Suprapubic skin (tissue), 4 donors: ENCODE results near the gene ANKRD30A.

Experiments
- EP300 ChIP-seq: sonication (generic); formaldehyde crosslinking; IDR thresholded peaks from one replicate; pipeline ENCODE4 v1.6.1; 2017; ENCODE audit warnings: antibody characterized with exemption
- POLR2A ChIP-seq, 2 donors: fragments of 450-650 bp; IDR thresholded peaks; one replicate each; pipeline ENCODE4 v1.6.1; 2017; ENCODE audit warnings: antibody characterized with exemption in 2 of 2, mild to moderate bottlenecking in 2 of 2, moderate library complexity in 2 of 2
- POLR2AphosphoS5 ChIP-seq, 3 donors: sonication (generic); formaldehyde crosslinking; IDR thresholded peaks; one replicate each; pipeline ENCODE4 v1.6.1; 2017; ENCODE audit warnings: antibody characterized with exemption in 3 of 3
- TF ChIP-seq, protein P1 (sequence below), 2 donors: fragments of 200-600 bp in 1 of 2; fragments of 450-650 bp in 1 of 2; sonication (generic) in 1 of 2; IDR thresholded peaks; one replicate each; pipeline ENCODE4 v1.5.1; 2016 to 2019; ENCODE audit warnings: antibody characterized with exemption in 2 of 2, mild to moderate bottlenecking in 1 of 2, moderate library complexity in 1 of 2

DNA sequence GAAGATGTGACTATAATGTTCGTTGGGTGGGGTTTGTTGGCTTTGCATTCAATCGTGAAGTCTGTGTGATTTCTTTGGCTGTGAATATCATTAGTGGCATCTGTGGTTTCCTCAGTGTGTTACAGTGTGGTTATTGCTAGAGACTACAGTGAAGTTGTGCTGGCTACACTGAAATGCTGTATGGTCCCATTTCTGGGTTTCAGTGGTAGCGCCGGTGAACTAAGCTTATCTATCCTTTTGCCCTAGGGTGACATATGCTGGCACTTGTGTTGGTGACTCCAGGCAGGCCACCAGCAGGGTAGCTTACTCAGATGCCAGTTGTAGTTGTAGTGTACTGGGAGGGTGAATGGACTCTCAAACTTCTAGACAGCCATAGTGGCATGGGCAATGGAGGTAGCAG, 259.5 kb downstream of the ANKRD30A start:
- TF ChIP-seq, protein P1, sequence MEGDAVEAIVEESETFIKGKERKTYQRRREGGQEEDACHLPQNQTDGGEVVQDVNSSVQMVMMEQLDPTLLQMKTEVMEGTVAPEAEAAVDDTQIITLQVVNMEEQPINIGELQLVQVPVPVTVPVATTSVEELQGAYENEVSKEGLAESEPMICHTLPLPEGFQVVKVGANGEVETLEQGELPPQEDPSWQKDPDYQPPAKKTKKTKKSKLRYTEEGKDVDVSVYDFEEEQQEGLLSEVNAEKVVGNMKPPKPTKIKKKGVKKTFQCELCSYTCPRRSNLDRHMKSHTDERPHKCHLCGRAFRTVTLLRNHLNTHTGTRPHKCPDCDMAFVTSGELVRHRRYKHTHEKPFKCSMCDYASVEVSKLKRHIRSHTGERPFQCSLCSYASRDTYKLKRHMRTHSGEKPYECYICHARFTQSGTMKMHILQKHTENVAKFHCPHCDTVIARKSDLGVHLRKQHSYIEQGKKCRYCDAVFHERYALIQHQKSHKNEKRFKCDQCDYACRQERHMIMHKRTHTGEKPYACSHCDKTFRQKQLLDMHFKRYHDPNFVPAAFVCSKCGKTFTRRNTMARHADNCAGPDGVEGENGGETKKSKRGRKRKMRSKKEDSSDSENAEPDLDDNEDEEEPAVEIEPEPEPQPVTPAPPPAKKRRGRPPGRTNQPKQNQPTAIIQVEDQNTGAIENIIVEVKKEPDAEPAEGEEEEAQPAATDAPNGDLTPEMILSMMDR (IDR thresholded peaks at IDR 0.05) = no peak
- TF ChIP-seq POLR2AphosphoS5 (IDR thresholded peaks at IDR 0.05) (no peak), EP300 (no peak), POLR2A (IDR thresholded peaks at IDR 0.05) (no peak)
